H9 (cell line): Measurements from ENCODE around the gene SLC36A4. TPM values are rescaled to one million over a fixed set of nuclear protein-coding genes. Genes with fewer than 3 reads are reported as not detected.

Experiments
- DNase-seq: peaks from one replicate; pipeline ENCODE4 v3.0.0-alpha.2; 2017
- H2AFZ ChIP-seq: one replicate; pipeline ENCODE4 v1.6.1; 2013; ENCODE audit warnings: mild to moderate bottlenecking, low read length, control low read depth, moderate library complexity
- H2AK5ac ChIP-seq: 2 replicates; pipeline ENCODE4 v1.6.1; 2013; ENCODE audit warnings: low read length, control low read depth, mixed read lengths; ENCODE audit not compliant: insufficient read length
- H2BK120ac ChIP-seq: one replicate; pipeline ENCODE4 v1.6.1; 2013; ENCODE audit warnings: low read depth, mild to moderate bottlenecking, low read length, control low read depth, inconsistent platforms; ENCODE audit not compliant: poor library complexity, severe bottlenecking
- H2BK12ac ChIP-seq: 2 replicates; pipeline ENCODE4 v1.6.1; 2013; ENCODE audit warnings: low read length, control low read depth, mixed read lengths, low read depth; ENCODE audit not compliant: insufficient read length
- H2BK15ac ChIP-seq: 2 replicates; pipeline ENCODE4 v1.6.1; 2013; ENCODE audit warnings: low read depth, low read length, control low read depth
- H2BK20ac ChIP-seq: one replicate; pipeline ENCODE4 v1.6.1; 2013; ENCODE audit warnings: low read depth, mild to moderate bottlenecking, low read length, control low read depth, inconsistent platforms; ENCODE audit not compliant: poor library complexity, severe bottlenecking
- H2BK5ac ChIP-seq: 2 replicates; pipeline ENCODE4 v1.6.1; 2013; ENCODE audit warnings: low read length, control low read depth, mixed read lengths; ENCODE audit not compliant: insufficient read length
- H3K14ac ChIP-seq: 2 replicates; pipeline ENCODE4 v1.6.1; 2013; ENCODE audit warnings: low read length, control low read depth; ENCODE audit not compliant: insufficient read depth
- H3K18ac ChIP-seq: 2 replicates; pipeline ENCODE4 v1.6.1; 2013; ENCODE audit warnings: low read depth, mild to moderate bottlenecking, mixed read lengths, low read length, control low read depth; ENCODE audit not compliant: insufficient read length
- H3K23ac ChIP-seq: 2 replicates; pipeline ENCODE4 v1.6.1; 2013; ENCODE audit warnings: low read length, control low read depth, mixed read lengths, low read depth; ENCODE audit not compliant: insufficient read length
- H3K23me2 ChIP-seq: 2 replicates; pipeline ENCODE4 v1.6.1; 2013; ENCODE audit warnings: low read depth, mild to moderate bottlenecking, mixed read lengths, low read length, control low read depth; ENCODE audit not compliant: insufficient read length, poor library complexity, severe bottlenecking
- H3K27ac ChIP-seq: 2 replicates; pipeline ENCODE4 v1.5.1; 2013; ENCODE audit warnings: low read length, control low read depth, mixed read lengths, low read depth; ENCODE audit not compliant: insufficient read length
- H3K27me3 ChIP-seq: 2 replicates; pipeline ENCODE4 v1.6.1; 2013; ENCODE audit warnings: low read length, control low read depth, inconsistent platforms; ENCODE audit not compliant: insufficient read depth
- H3K4ac ChIP-seq: 2 replicates; pipeline ENCODE4 v1.6.1; 2013; ENCODE audit warnings: low read depth, mild to moderate bottlenecking, control low read depth, inconsistent platforms, low read length, moderate library complexity
- H3K4me1 ChIP-seq: 2 replicates; pipeline ENCODE4 v1.6.1; 2013; ENCODE audit warnings: low read length, control low read depth, inconsistent platforms; ENCODE audit not compliant: insufficient read depth
- H3K4me2 ChIP-seq: 2 replicates; pipeline ENCODE4 v1.6.1; 2013; ENCODE audit warnings: low read length, control low read depth, mixed read lengths; ENCODE audit not compliant: insufficient read length, insufficient read depth
- H3K56ac ChIP-seq: 2 replicates; pipeline ENCODE4 v1.6.1; 2013; ENCODE audit warnings: low read depth, mild to moderate bottlenecking, mixed read lengths, low read length, control low read depth; ENCODE audit not compliant: insufficient read length
- H3K79me1 ChIP-seq: 2 replicates; pipeline ENCODE4 v1.6.1; 2013; ENCODE audit warnings: low read depth, mild to moderate bottlenecking, moderate library complexity, low read length, control low read depth, inconsistent platforms; ENCODE audit not compliant: insufficient read depth, poor library complexity, severe bottlenecking
- H3K79me2 ChIP-seq: 2 replicates; pipeline ENCODE4 v1.6.1; 2013; ENCODE audit warnings: low read length, control low read depth, inconsistent platforms; ENCODE audit not compliant: insufficient read depth
- H3K9ac ChIP-seq: 2 replicates; pipeline ENCODE4 v1.6.1; 2013; ENCODE audit warnings: low read length, control low read depth, mixed read lengths; ENCODE audit not compliant: insufficient read length; ENCODE audit errors: extremely low read depth
- H3K9me3 ChIP-seq: one replicate; pipeline ENCODE4 v1.6.1; 2013; ENCODE audit warnings: low read depth, low read length, inconsistent platforms; ENCODE audit not compliant: control insufficient read depth
- H3T11ph ChIP-seq: one replicate; pipeline ENCODE4 v1.6.1; 2013; ENCODE audit warnings: mild to moderate bottlenecking, low read length, control low read depth, inconsistent platforms
- H4K20me1 ChIP-seq: one replicate; pipeline ENCODE4 v1.6.1; 2013; ENCODE audit not compliant: control insufficient read depth, insufficient read length, insufficient read depth
- H4K5ac ChIP-seq: 2 replicates; pipeline ENCODE4 v1.6.1; 2013; ENCODE audit warnings: low read depth, mild to moderate bottlenecking, mixed read lengths, low read length, control low read depth; ENCODE audit not compliant: insufficient read length
- H4K8ac ChIP-seq: replicated peaks from 2 replicates; pipeline ENCODE4 v1.6.1; 2013; ENCODE audit warnings: low read length, control low read depth, mixed read lengths, low read depth; ENCODE audit not compliant: insufficient read length
- H4K91ac ChIP-seq: 2 replicates; pipeline ENCODE4 v1.6.1; 2013; ENCODE audit warnings: low read depth, mild to moderate bottlenecking, moderate library complexity, mixed read lengths, low read length, control low read depth; ENCODE audit not compliant: insufficient read length
- H3K27ac Mint-ChIP-seq, 3 experiments: 2 replicates in 2 of 3; 3 replicates in 1 of 3; pipeline ENCODE4 v1.8.0; 2020 to 2021; ENCODE audit warnings: mixed read lengths in 3 of 3, mild to moderate bottlenecking in 1 of 3, moderate library complexity in 1 of 3
- H3K27me3 Mint-ChIP-seq: 2 replicates; pipeline ENCODE4 v1.8.0; 2021; ENCODE audit warnings: low read depth, mild to moderate bottlenecking, moderate library complexity, mixed read lengths
- H3K36me3 Mint-ChIP-seq, 3 experiments: 2 replicates in 2 of 3; 3 replicates in 1 of 3; pipeline ENCODE4 v1.8.0; 2020 to 2021; ENCODE audit warnings: low read depth in 3 of 3, mixed read lengths in 3 of 3; ENCODE audit not compliant: insufficient read depth in 1 of 3
- H3K4me1 Mint-ChIP-seq, 2 experiments: 2 replicates each; pipeline ENCODE4 v1.8.0; 2020; ENCODE audit warnings: mixed read lengths in 2 of 2
- H3K4me3 Mint-ChIP-seq, 2 experiments: 2 replicates in 1 of 2; 3 replicates in 1 of 2; pipeline ENCODE4 v1.8.0; 2020 to 2021; ENCODE audit warnings: mild to moderate bottlenecking in 2 of 2, mixed read lengths in 2 of 2, moderate library complexity in 1 of 2
- H3K9me3 Mint-ChIP-seq, 2 experiments: 2 replicates in 1 of 2; 3 replicates in 1 of 2; pipeline ENCODE4 v1.8.0; 2020; ENCODE audit warnings: mild to moderate bottlenecking in 2 of 2, mixed read lengths in 2 of 2, moderate library complexity in 1 of 2
- WGBS: extraction: QIAGEN DNeasy Blood & Tissue Kit; methylation state at CpG from one replicate; pipeline ENCODE4 v1.1.7; 2013; ENCODE audit warnings: missing lambda C conversion rate, low lambda C conversion rate, mixed read lengths; ENCODE audit not compliant: insufficient read length; ENCODE audit errors: extremely low coverage; 5-methylcytosine and 5-hydroxymethylcytosine counted together
- total RNA-seq: library from RNA; stranded (reverse); gene quantifications from 2 replicates; pipeline ENCODE4 v1.2.1, GENCODE V29; 2021
- TF ChIP-seq, protein P1 (sequence below): fragments of 200-600 bp; sonication (generic); conservative IDR thresholded peaks from 3 replicates; pipeline ENCODE4 v1.8.0; 2021; ENCODE audit warnings: antibody characterized with exemption, mild to moderate bottlenecking

SLC36A4 gene
- total RNA-seq, 1 experiment from 2014 or later: 33.3 TPM

DNA sequence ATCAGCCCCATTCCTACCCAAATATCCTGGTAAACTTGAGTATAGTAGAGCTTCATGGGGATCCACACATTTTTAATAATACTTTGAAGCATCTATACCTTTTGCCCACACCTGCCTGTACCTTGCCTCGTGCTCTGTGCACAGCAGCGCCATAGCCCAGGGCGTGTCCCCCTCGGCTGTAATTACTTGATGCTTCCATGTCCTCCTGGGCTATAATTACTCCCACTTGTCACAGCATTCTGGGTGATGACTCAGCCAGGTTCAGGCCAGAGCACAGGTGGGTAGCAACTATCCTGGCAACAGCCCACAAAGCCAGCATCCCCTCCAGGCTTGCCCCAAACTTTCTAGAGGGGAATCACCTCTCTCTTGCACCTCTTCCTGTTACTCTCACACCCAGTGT, 23.7 kb upstream of the SLC36A4 start:
- TF ChIP-seq, protein P1, sequence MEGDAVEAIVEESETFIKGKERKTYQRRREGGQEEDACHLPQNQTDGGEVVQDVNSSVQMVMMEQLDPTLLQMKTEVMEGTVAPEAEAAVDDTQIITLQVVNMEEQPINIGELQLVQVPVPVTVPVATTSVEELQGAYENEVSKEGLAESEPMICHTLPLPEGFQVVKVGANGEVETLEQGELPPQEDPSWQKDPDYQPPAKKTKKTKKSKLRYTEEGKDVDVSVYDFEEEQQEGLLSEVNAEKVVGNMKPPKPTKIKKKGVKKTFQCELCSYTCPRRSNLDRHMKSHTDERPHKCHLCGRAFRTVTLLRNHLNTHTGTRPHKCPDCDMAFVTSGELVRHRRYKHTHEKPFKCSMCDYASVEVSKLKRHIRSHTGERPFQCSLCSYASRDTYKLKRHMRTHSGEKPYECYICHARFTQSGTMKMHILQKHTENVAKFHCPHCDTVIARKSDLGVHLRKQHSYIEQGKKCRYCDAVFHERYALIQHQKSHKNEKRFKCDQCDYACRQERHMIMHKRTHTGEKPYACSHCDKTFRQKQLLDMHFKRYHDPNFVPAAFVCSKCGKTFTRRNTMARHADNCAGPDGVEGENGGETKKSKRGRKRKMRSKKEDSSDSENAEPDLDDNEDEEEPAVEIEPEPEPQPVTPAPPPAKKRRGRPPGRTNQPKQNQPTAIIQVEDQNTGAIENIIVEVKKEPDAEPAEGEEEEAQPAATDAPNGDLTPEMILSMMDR: no peak
- Histone ChIP-seq H3T11ph (no peak overlapping the region), H3K23ac (no peak overlapping the region), H2BK120ac (no peak overlapping the region), H3K79me1 (no peaks in the 10 kb centered on the region), H3K56ac (no peak overlapping the region), H3K4me2 (no peak overlapping the region), H3K4ac (no peak overlapping the region), H4K8ac (no peak overlapping the region), H2BK15ac (no peak overlapping the region), H4K5ac (no peak overlapping the region), H3K23me2 (no peaks in the 10 kb centered on the region), H2AFZ (no peak overlapping the region), H2BK20ac (no peak overlapping the region), H2BK12ac (no peak overlapping the region), H3K18ac (no peak overlapping the region), H3K14ac (no peak overlapping the region), H3K4me1 (no peaks in the 10 kb centered on the region), H3K79me2 (no peaks in the 10 kb centered on the region), H3K9ac (no peak overlapping the region), H3K9me3 (no peaks in the 10 kb centered on the region), H3K27ac (no peak overlapping the region), H3K27me3 (no peaks in the 10 kb centered on the region; the same call in 1 of the 2 replicates), H4K91ac (no peak overlapping the region), H2AK5ac (no peak overlapping the region), H4K20me1 (no peaks in the 10 kb centered on the region), H2BK5ac (no peak overlapping the region)
- Mint-ChIP-seq H3K27ac (no peak overlapping the region; a peak in 1 of 7 replicates), H3K36me3 (no peaks in the 10 kb centered on the region), H3K27me3 (0 out of 2 replicates have a peak, but pooled peaks cover 1% of the 10 kb centered on the region), H3K9me3 (no peaks in the 10 kb centered on the region), H3K4me1 (peaks cover 4% of the 10 kb centered on the region in 2 experiments; a peak in 3 of 4 replicates), H3K4me3 (no peak overlapping the region)
- no CpG with 5 or more reads among the region's 4 CpGs for WGBS
- no peak for DNase-seq
